A549 (cell line): Measurements from ENCODE around the gene SFTPD.

Source experiments
- BHLHE40 ChIP-seq: IDR thresholded peaks from 2 replicates; pipeline ENCODE4 v1.6.1; 2012; ENCODE audit warnings: low read depth, low read length, inconsistent platforms
- CHD4 ChIP-seq: fragments of 200-600 bp; sonication (generic); IDR thresholded peaks from 2 replicates; pipeline ENCODE4 v1.6.1; 2016; ENCODE audit warnings: antibody characterized with exemption, mild to moderate bottlenecking, borderline replicate concordance
- EP300 ChIP-seq, 2 experiments: fragments of >200 bp; sonication (Bioruptor Twin); formaldehyde crosslinking; IDR thresholded peaks; 2 replicates in 1 of 2; 3 replicates in 1 of 2; pipeline ENCODE4 v1.6.1; 2016 to 2017
- ESRRA ChIP-seq: fragments of 150-350 bp; IDR thresholded peaks from 2 replicates; pipeline ENCODE4 v1.6.1; 2014; ENCODE audit warnings: mild to moderate bottlenecking, low read length, borderline replicate concordance
- KDM5A ChIP-seq: fragments of 200-600 bp; sonication (generic); IDR thresholded peaks from 2 replicates; pipeline ENCODE4 v1.6.1; 2016; ENCODE audit warnings: antibody characterized with exemption, mild to moderate bottlenecking
- MAFK ChIP-seq: fragments of 450-650 bp; IDR thresholded peaks from 2 replicates; pipeline ENCODE4 v1.6.1; 2014; ENCODE audit not compliant: partially characterized antibody
- MYC ChIP-seq: IDR thresholded peaks from 2 replicates; pipeline ENCODE4 v1.6.1; 2012; ENCODE audit warnings: mild to moderate bottlenecking, inconsistent platforms, low read length, improper control_type of control experiment, borderline replicate concordance
- POLR2A ChIP-seq: IDR thresholded peaks from 2 replicates; pipeline ENCODE4 v1.6.1; 2012; ENCODE audit warnings: mild to moderate bottlenecking, low read length
- RCOR1 ChIP-seq: fragments of 150-350 bp; IDR thresholded peaks from 2 replicates; pipeline ENCODE4 v1.6.1; 2014; ENCODE audit warnings: antibody characterized with exemption, low read length, low read depth
- SMC3 ChIP-seq: fragments of >200 bp; sonication (Bioruptor Twin); formaldehyde crosslinking; IDR thresholded peaks from 3 replicates; pipeline ENCODE4 v1.6.1; 2018; ENCODE audit warnings: inconsistent platforms
- TF ChIP-seq, protein P1 (sequence below): fragments of >200 bp; sonication (Bioruptor Twin); formaldehyde crosslinking; IDR thresholded peaks from 3 replicates; pipeline ENCODE4 v1.5.1; 2016
- TF ChIP-seq, protein P2 (sequence below): IDR thresholded peaks from 2 replicates; pipeline ENCODE4 v1.6.1; 2012

DNA sequence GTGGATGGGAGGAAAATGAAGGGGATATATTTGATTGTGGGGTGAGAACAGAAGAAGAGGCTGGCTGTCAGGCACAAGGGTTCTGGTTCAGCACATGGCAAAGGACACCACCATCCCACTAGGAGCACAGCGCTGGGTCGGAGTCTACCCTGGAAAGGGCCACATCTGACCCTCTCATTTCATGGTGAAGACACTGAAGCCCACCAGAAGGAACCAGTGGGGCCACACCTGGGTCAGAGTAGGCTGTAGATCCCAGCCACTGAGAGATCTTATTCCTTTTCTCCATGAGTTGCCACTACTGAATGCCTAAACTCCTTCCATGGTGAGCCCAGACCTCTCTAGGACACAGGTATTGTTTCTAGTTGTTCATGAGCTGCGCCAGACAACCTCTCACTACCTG is 25.8 kb downstream of the SFTPD start:
- TF ChIP-seq, protein P1, sequence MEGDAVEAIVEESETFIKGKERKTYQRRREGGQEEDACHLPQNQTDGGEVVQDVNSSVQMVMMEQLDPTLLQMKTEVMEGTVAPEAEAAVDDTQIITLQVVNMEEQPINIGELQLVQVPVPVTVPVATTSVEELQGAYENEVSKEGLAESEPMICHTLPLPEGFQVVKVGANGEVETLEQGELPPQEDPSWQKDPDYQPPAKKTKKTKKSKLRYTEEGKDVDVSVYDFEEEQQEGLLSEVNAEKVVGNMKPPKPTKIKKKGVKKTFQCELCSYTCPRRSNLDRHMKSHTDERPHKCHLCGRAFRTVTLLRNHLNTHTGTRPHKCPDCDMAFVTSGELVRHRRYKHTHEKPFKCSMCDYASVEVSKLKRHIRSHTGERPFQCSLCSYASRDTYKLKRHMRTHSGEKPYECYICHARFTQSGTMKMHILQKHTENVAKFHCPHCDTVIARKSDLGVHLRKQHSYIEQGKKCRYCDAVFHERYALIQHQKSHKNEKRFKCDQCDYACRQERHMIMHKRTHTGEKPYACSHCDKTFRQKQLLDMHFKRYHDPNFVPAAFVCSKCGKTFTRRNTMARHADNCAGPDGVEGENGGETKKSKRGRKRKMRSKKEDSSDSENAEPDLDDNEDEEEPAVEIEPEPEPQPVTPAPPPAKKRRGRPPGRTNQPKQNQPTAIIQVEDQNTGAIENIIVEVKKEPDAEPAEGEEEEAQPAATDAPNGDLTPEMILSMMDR: no peak
- TF ChIP-seq POLR2A: no peak
- TF ChIP-seq CHD4: no peak
- no peak for TF ChIP-seq SMC3
- TF ChIP-seq MAFK: no peak
- TF ChIP-seq MYC: no peak
- no peak for TF ChIP-seq EP300 (IDR thresholded peaks at IDR 0.05)
- TF ChIP-seq RCOR1: no peak
- TF ChIP-seq KDM5A: no peak
- no peak for TF ChIP-seq ESRRA
- TF ChIP-seq, protein P2, sequence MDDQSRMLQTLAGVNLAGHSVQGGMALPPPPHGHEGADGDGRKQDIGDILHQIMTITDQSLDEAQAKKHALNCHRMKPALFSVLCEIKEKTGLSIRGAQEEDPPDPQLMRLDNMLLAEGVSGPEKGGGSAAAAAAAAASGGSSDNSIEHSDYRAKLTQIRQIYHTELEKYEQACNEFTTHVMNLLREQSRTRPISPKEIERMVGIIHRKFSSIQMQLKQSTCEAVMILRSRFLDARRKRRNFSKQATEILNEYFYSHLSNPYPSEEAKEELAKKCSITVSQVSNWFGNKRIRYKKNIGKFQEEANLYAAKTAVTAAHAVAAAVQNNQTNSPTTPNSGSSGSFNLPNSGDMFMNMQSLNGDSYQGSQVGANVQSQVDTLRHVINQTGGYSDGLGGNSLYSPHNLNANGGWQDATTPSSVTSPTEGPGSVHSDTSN: no peak
- TF ChIP-seq BHLHE40: no peak
